Duodenal mucosa (tissue), 2 donors: ENCODE data around the gene TANGO6.
A peak's percentile ranks its signal among the peaks of the same experiment; 100 is the strongest.
"Not testable (repeated sequence)": the region's sequence is repeated elsewhere in the genome, so short reads cannot be mapped to it uniquely, and the experiment has no call there.

Experiments
- H3K27ac ChIP-seq: one replicate; pipeline ENCODE4 v1.7.0; 2013; ENCODE audit warnings: low read depth, low read length
- H3K27me3 ChIP-seq, 2 donors: one replicate each; pipeline ENCODE4 v1.7.0; 2013; ENCODE audit warnings: low read length in 2 of 2, control low read depth in 1 of 2; ENCODE audit not compliant: insufficient read depth in 2 of 2, control insufficient read depth in 1 of 2
- H3K36me3 ChIP-seq, 2 donors: one replicate each; pipeline ENCODE4 v1.7.0; 2013; ENCODE audit warnings: low read length in 2 of 2, control low read depth in 1 of 2; ENCODE audit not compliant: insufficient read depth in 2 of 2, control insufficient read depth in 1 of 2
- H3K4me1 ChIP-seq, 2 donors: one replicate each; pipeline ENCODE4 v1.7.0; 2013; ENCODE audit warnings: low read length in 2 of 2, control low read depth in 1 of 2; ENCODE audit not compliant: insufficient read depth in 2 of 2, control insufficient read depth in 1 of 2
- H3K4me3 ChIP-seq, 2 donors: one replicate each; pipeline ENCODE4 v1.7.0; 2013; ENCODE audit warnings: low read length in 2 of 2, low read depth in 1 of 2
- H3K9ac ChIP-seq, 2 donors: one replicate each; pipeline ENCODE4 v1.7.0; 2013; ENCODE audit warnings: low read length in 2 of 2, low read depth in 1 of 2
- H3K9me3 ChIP-seq, 2 donors: one replicate each; pipeline ENCODE4 v1.7.0; 2013; ENCODE audit warnings: low read length in 2 of 2, control low read depth in 1 of 2; ENCODE audit not compliant: control insufficient read depth in 1 of 2

The TANGO6 gene

GRCh38 chr16:68833251-68833650, 10.1 kb upstream of the TANGO6 start:
- no peaks in the 10 kb centered on the region for H3K4me1 ChIP-seq
- H3K36me3 ChIP-seq = peaks cover 25 to 57% of the 10 kb centered on the region in 2 donors
- no peak overlapping the region for H3K9ac ChIP-seq
- no peaks in the 10 kb centered on the region for H3K9me3 ChIP-seq
- no peak overlapping the region for H3K4me3 ChIP-seq
- H3K27ac ChIP-seq = no peak overlapping the region
- H3K27me3 ChIP-seq = no peaks in the 10 kb centered on the region

- H3K27ac ChIP-seq = no peak overlapping the region
- no peak overlapping the region for H3K9ac ChIP-seq
- no peak overlapping the region for H3K4me3 ChIP-seq
- H3K27me3 ChIP-seq = no peaks in the 10 kb centered on the region
- no peaks in the 10 kb centered on the region for H3K4me1 ChIP-seq
- peaks cover 22 to 44% of the 10 kb centered on the region in 2 donors for H3K36me3 ChIP-seq
- H3K9me3 ChIP-seq = no peaks in the 10 kb centered on the region
These were observed 8.8 kb upstream of the TANGO6 start for GRCh38 chr16:68834550-68834949.

- H3K4me3 ChIP-seq = no peak overlapping the region
- no peak overlapping the region for H3K9ac ChIP-seq
- H3K9me3 ChIP-seq = no peaks in the 10 kb centered on the region
- no peaks in the 10 kb centered on the region for H3K27me3 ChIP-seq
- no peaks in the 10 kb centered on the region for H3K4me1 ChIP-seq
- H3K27ac ChIP-seq = no peak overlapping the region
- peaks cover 15 to 32% of the 10 kb centered on the region in 2 donors for H3K36me3 ChIP-seq
These were observed 7.4 kb upstream of the TANGO6 start for GRCh38 chr16:68835970-68836369.

- Histone ChIP-seq H3K4me1 (peaks cover 6 to 7% of the 10 kb centered on the region in 2 donors), H3K4me3 (no peak overlapping the region), H3K9ac (no peak overlapping the region), H3K36me3 (peaks cover under 1 to 6% of the 10 kb centered on the region in 2 donors), H3K27ac (no peak overlapping the region), H3K9me3 (no peaks in the 10 kb centered on the region), H3K27me3 (no peaks in the 10 kb centered on the region)
These were observed 3.5 kb upstream of the TANGO6 start for GRCh38 chr16:68839831-68840230.

- H3K4me1 ChIP-seq, H3K36me3 ChIP-seq, H3K27me3 ChIP-seq, H3K9me3 ChIP-seq: not testable (repeated sequence)
- peak overlapping the region; percentile 26 for H3K27ac ChIP-seq
- H3K9ac ChIP-seq = peak overlapping the region; percentile 75 to 84
- peak overlapping the region; percentile 90 to 95 for H3K4me3 ChIP-seq
These were observed 308 bp upstream of the TANGO6 start for GRCh38 chr16:68842964-68843481.

GRCh38 chr16:68844211-68844564, 857 bp downstream of the TANGO6 start:
- H3K36me3 ChIP-seq = no peaks in the 10 kb centered on the region
- peaks cover 6 to 7% of the 10 kb centered on the region in 2 donors for H3K4me1 ChIP-seq
- peak overlapping the region; percentile 75 to 84 for H3K9ac ChIP-seq
- H3K27ac ChIP-seq = no peak overlapping the region
- no peaks in the 10 kb centered on the region for H3K9me3 ChIP-seq
- no peaks in the 10 kb centered on the region for H3K27me3 ChIP-seq
- H3K4me3 ChIP-seq = peak overlapping the region; percentile 90 to 95

- H3K4me3 ChIP-seq = no peak overlapping the region
- H3K9me3 ChIP-seq = no peaks in the 10 kb centered on the region
- no peak overlapping the region for H3K9ac ChIP-seq
- no peak overlapping the region for H3K27ac ChIP-seq
- H3K36me3 ChIP-seq = no peaks in the 10 kb centered on the region
- no peaks in the 10 kb centered on the region for H3K27me3 ChIP-seq
- peaks cover 6 to 7% of the 10 kb centered on the region in 2 donors for H3K4me1 ChIP-seq
These were observed 5.5 kb downstream of the TANGO6 start for GRCh38 chr16:68848786-68849185.

GRCh38 chr16:68850481-68850880, 7.2 kb downstream of the TANGO6 start:
- Histone ChIP-seq H3K4me3 (no peak overlapping the region), H3K27me3 (no peaks in the 10 kb centered on the region), H3K4me1 (no peaks in the 10 kb centered on the region), H3K36me3 (no peaks in the 10 kb centered on the region), H3K9me3 (no peaks in the 10 kb centered on the region), H3K9ac (no peak overlapping the region), H3K27ac (no peak overlapping the region)

GRCh38 chr16:68851601-68852000, 8.3 kb downstream of the TANGO6 start:
- no peaks in the 10 kb centered on the region for H3K4me1 ChIP-seq
- no peaks in the 10 kb centered on the region for H3K27me3 ChIP-seq
- H3K27ac ChIP-seq = no peak overlapping the region
- no peaks in the 10 kb centered on the region for H3K9me3 ChIP-seq
- no peak overlapping the region for H3K4me3 ChIP-seq
- H3K36me3 ChIP-seq = no peaks in the 10 kb centered on the region
- no peak overlapping the region for H3K9ac ChIP-seq

- Histone ChIP-seq H3K27me3 (no peaks in the 10 kb centered on the region), H3K36me3 (peaks cover 0 to 8% of the 10 kb centered on the region in 2 donors), H3K27ac (no peak overlapping the region), H3K4me3 (no peak overlapping the region), H3K9ac (no peak overlapping the region), H3K4me1 (no peaks in the 10 kb centered on the region), H3K9me3 (no peaks in the 10 kb centered on the region)
These were observed 14.1 kb downstream of the TANGO6 start for GRCh38 chr16:68857479-68857878.

- Histone ChIP-seq H3K4me1 (no peaks in the 10 kb centered on the region), H3K27me3 (no peaks in the 10 kb centered on the region), H3K9me3 (no peaks in the 10 kb centered on the region), H3K4me3 (no peak overlapping the region), H3K9ac (no peak overlapping the region), H3K36me3 (peaks cover 0 to 19% of the 10 kb centered on the region in 2 donors), H3K27ac (no peak overlapping the region)
These were observed 16.5 kb downstream of the TANGO6 start for GRCh38 chr16:68859828-68860227.
